Measurements from ENCODE around the gene MMS22L.

Gene MMS22L

GRCh38 chr6:97222903-97223302 is 60.1 kb downstream of the MMS22L start:
- Mint-ChIP-seq H3K4me1 (no peaks in the 10 kb centered on the region), H3K9me3 (no peaks in the 10 kb centered on the region), H3K4me3 (no peak overlapping the region), H3K27ac (no peak overlapping the region), H3K36me3 (ENCODE audit: low read depth) (peaks cover 15% of the 10 kb centered on the region), H3K27me3 (ENCODE audit: low read depth) (no peaks in the 10 kb centered on the region)
- TF ChIP-seq CTCF (IDR thresholded peaks at IDR 0.05; ENCODE audit: unreplicated experiment in 3 of 3) = no peak

- Mint-ChIP-seq H3K4me1 (peaks cover 5% of the 10 kb centered on the region), H3K27ac (no peak overlapping the region), H3K36me3 (ENCODE audit: low read depth) (peaks cover 4% of the 10 kb centered on the region), H3K9me3 (no peaks in the 10 kb centered on the region), H3K27me3 (ENCODE audit: low read depth) (no peaks in the 10 kb centered on the region), H3K4me3 (no peak overlapping the region)
- TF ChIP-seq CTCF (IDR thresholded peaks at IDR 0.05; ENCODE audit: unreplicated experiment in 3 of 3) = no peak
Measured at GRCh38 chr6:97218912-97219311, 64.1 kb downstream of the MMS22L start.

- no peak overlapping the region for H3K4me3 Mint-ChIP-seq
- H3K27ac Mint-ChIP-seq = no peak overlapping the region
- H3K36me3 Mint-ChIP-seq (ENCODE audit: low read depth) = peaks cover 4% of the 10 kb centered on the region
- peaks cover 5% of the 10 kb centered on the region for H3K4me1 Mint-ChIP-seq
- no peaks in the 10 kb centered on the region for H3K27me3 Mint-ChIP-seq (ENCODE audit: low read depth)
- H3K9me3 Mint-ChIP-seq = no peaks in the 10 kb centered on the region
- peak; percentile 33 to 62 (median 51) for TF ChIP-seq CTCF (IDR thresholded peaks at IDR 0.05; ENCODE audit: unreplicated experiment in 3 of 3)
Measured at GRCh38 chr6:97215157-97215769, 67.8 kb downstream of the MMS22L start.

GRCh38 chr6:97214671-97215070 is 68.3 kb downstream of the MMS22L start:
- TF ChIP-seq CTCF (IDR thresholded peaks at IDR 0.05; ENCODE audit: unreplicated experiment in 3 of 3) = no peak
- H3K36me3 Mint-ChIP-seq (ENCODE audit: low read depth) = peaks cover 1% of the 10 kb centered on the region
- no peaks in the 10 kb centered on the region for H3K9me3 Mint-ChIP-seq
- no peak overlapping the region for H3K27ac Mint-ChIP-seq
- H3K4me3 Mint-ChIP-seq = no peak overlapping the region
- H3K4me1 Mint-ChIP-seq = peaks cover 5% of the 10 kb centered on the region
- H3K27me3 Mint-ChIP-seq (ENCODE audit: low read depth) = no peaks in the 10 kb centered on the region

GRCh38 chr6:97207383-97207782 is 75.6 kb downstream of the MMS22L start:
- Mint-ChIP-seq H3K4me1 (no peaks in the 10 kb centered on the region), H3K36me3 (ENCODE audit: low read depth) (no peaks in the 10 kb centered on the region), H3K27ac (no peak overlapping the region), H3K9me3 (no peaks in the 10 kb centered on the region), H3K27me3 (ENCODE audit: low read depth) (no peaks in the 10 kb centered on the region), H3K4me3 (no peak overlapping the region)
- no peak for TF ChIP-seq CTCF (IDR thresholded peaks at IDR 0.05; ENCODE audit: unreplicated experiment in 3 of 3)

GRCh38 chr6:97205966-97206365 is 77.0 kb downstream of the MMS22L start:
- Mint-ChIP-seq H3K36me3 (ENCODE audit: low read depth) (no peaks in the 10 kb centered on the region), H3K27ac (peak overlapping the region in 1 of 3 experiments; percentile 4), H3K27me3 (ENCODE audit: low read depth) (no peaks in the 10 kb centered on the region), H3K9me3 (no peaks in the 10 kb centered on the region), H3K4me1 (no peaks in the 10 kb centered on the region), H3K4me3 (no peak overlapping the region)
- no peak for TF ChIP-seq CTCF (IDR thresholded peaks at IDR 0.05; ENCODE audit: unreplicated experiment in 3 of 3)

All from nephron (organoid).